ENCODE measurements around the gene PRDM16. TPM values are rescaled to one million over a fixed set of nuclear protein-coding genes. Genes with fewer than 3 reads are reported as not detected.

The PRDM16 gene
- total RNA-seq, 2 donors from 2014 or later = 0.79 to 6.1 TPM

DNA sequence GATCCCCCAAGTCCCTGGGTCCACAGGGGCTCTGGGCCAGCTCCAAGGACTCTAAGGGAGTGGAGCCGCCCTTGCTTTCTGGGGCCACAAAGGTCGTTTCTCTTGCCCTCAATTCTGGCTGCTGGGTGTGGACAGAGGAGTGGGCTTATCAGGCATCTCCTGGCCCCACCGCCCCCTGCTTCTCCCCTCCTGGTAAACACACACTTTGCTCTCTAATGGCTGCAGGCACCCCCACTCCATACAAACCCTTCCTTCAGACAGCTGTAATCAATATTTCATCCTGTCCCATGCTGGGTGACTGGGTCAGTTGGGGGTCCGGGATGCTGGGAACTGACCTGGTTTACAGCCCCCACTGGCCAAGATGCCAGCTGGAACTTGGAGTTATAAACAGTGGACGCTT lies 67.5 kb downstream of the PRDM16 start:
- H3K4me1 ChIP-seq = no peaks in the 10 kb centered on the region
- H3K4me3 ChIP-seq = no peak overlapping the region
- H3K27ac ChIP-seq = no peak overlapping the region
- H3K9me3 ChIP-seq = no peaks in the 10 kb centered on the region
- TF ChIP-seq, protein P1, sequence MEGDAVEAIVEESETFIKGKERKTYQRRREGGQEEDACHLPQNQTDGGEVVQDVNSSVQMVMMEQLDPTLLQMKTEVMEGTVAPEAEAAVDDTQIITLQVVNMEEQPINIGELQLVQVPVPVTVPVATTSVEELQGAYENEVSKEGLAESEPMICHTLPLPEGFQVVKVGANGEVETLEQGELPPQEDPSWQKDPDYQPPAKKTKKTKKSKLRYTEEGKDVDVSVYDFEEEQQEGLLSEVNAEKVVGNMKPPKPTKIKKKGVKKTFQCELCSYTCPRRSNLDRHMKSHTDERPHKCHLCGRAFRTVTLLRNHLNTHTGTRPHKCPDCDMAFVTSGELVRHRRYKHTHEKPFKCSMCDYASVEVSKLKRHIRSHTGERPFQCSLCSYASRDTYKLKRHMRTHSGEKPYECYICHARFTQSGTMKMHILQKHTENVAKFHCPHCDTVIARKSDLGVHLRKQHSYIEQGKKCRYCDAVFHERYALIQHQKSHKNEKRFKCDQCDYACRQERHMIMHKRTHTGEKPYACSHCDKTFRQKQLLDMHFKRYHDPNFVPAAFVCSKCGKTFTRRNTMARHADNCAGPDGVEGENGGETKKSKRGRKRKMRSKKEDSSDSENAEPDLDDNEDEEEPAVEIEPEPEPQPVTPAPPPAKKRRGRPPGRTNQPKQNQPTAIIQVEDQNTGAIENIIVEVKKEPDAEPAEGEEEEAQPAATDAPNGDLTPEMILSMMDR (IDR thresholded peaks at IDR 0.05) = no peak
- intact Hi-C loops (cut with DNase I) = no loop called here
- no peaks in the 10 kb centered on the region for H3K27me3 ChIP-seq
- no peaks in the 10 kb centered on the region for H3K36me3 ChIP-seq
- no peak for DNase-seq
- H3K9ac ChIP-seq (ENCODE audit: low read depth in 2 of 2, low read length in 2 of 2) = no peak overlapping the region

DNA sequence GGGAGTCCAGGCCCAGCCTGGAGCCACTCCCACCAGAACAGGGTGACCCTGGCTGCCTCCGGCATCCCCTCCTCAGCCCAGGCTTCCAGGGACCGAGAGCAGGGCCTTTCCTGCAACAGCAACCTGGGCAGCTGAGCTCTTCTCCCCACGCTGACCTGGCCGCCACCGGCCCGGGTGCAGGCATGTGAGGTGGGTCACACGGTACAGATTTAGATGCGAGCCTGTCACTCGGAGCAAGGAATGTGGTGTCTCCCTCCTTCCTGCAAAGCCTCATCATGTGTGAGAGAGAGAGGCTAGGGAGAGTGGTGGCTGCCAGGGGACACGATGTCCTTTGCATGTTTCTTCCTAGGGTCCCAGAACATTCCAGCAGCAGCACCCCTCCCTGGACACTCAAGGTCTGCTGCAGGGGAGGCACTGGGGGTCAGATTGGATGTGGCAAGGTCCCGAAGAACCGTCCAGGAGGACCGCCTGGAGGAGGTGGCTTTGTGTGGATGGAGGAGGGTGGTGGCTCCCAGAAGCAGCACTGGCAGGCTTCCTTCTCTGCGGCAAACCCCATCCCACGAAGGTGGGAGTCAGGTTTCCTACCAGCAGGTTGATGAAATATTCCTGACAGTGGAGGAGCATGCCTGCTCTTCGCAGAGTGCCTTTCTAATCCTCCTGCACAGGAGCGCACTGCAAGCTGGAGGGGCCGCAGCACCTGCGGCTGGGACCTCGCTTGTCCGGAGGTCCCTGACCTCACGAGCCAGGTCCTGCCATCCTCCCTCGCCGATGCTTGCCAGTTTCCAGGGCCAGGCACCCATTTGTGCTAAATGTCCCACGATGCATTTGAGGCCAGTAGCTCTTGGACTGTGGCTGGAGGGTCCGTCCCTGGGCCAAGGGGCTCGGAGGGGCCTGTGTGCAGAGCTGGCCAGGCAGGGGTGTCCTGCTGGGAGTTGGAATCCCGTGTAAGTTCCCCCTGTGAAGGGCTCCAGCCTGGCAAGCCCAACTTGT lies 68.4 kb downstream of the PRDM16 start:
- no peak overlapping the region for H3K9ac ChIP-seq (ENCODE audit: low read depth in 2 of 2, low read length in 2 of 2)
- intact Hi-C loops (cut with DNase I) = no loop called here
- no peak for DNase-seq
- H3K4me1 ChIP-seq = no peaks in the 10 kb centered on the region
- H3K27me3 ChIP-seq = no peaks in the 10 kb centered on the region
- H3K27ac ChIP-seq = no peak overlapping the region
- H3K36me3 ChIP-seq = no peaks in the 10 kb centered on the region
- H3K4me3 ChIP-seq = no peak overlapping the region
- no peaks in the 10 kb centered on the region for H3K9me3 ChIP-seq
- TF ChIP-seq, protein P1 (IDR thresholded peaks at IDR 0.05) = no peak

DNA sequence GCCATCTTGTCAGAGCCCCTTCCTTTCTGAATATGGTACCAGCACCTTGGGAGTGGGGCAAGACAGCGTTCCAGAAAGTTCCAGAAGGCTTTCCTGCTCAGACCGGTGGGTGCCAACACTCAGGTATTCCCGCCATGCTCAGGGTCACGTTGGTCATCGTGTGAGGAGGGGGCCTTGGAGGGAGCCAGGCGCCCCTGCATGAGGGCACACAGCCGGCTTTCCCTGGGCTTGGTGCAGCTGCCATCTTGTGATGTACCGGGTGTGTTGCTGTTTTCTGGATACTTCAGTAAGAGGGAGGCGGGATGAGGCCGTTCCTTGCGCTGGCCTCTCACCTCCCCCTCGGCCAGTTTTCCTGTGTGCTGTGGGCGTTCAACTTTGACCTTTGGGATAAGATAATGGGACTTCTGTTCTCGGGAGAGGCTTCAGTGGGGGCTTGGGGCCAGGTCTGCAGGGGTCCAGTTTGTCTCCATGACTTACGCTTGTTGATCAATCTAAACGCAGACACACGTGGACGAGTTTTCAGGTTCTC lies 69.7 kb downstream of the PRDM16 start:
- Histone ChIP-seq H3K4me3 (no peak overlapping the region), H3K27ac (no peak overlapping the region), H3K9ac (ENCODE audit: low read depth in 2 of 2, low read length in 2 of 2) (no peak overlapping the region), H3K36me3 (no peaks in the 10 kb centered on the region), H3K9me3 (no peaks in the 10 kb centered on the region), H3K27me3 (no peaks in the 10 kb centered on the region), H3K4me1 (no peaks in the 10 kb centered on the region)
- intact Hi-C loops (cut with DNase I) = no loop called here
- TF ChIP-seq, protein P1 (IDR thresholded peaks at IDR 0.05) = no peak
- no peak for DNase-seq

DNA sequence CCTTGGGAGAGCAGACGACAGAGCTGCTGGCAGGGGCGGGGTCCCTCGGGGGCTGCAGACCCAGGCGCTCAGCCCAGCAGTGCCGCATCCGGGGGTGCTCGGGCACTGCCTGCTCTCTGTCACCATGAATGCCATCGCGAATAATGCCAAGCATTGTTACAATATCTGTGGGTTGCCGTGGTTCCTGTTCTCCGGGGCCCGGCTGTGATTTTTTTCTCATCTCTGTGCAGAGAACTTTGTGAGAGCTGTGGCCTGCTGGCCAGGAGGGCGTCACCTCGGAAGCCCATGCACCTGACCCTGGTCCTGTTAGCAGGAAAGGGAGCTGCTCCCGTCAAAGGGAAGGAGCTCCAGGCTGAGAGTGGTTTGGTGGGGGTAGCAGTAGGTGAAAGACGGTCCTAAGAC lies 70.4 kb downstream of the PRDM16 start:
- no peak for DNase-seq
- intact Hi-C loops (cut with DNase I) = no loop called here
- no peaks in the 10 kb centered on the region for H3K36me3 ChIP-seq
- no peaks in the 10 kb centered on the region for H3K4me1 ChIP-seq
- no peak overlapping the region for H3K4me3 ChIP-seq
- no peak overlapping the region for H3K27ac ChIP-seq
- TF ChIP-seq, protein P1 (IDR thresholded peaks at IDR 0.05) = no peak
- H3K27me3 ChIP-seq = no peaks in the 10 kb centered on the region
- H3K9ac ChIP-seq (ENCODE audit: low read depth in 2 of 2, low read length in 2 of 2) = no peak overlapping the region
- no peaks in the 10 kb centered on the region for H3K9me3 ChIP-seq

DNA sequence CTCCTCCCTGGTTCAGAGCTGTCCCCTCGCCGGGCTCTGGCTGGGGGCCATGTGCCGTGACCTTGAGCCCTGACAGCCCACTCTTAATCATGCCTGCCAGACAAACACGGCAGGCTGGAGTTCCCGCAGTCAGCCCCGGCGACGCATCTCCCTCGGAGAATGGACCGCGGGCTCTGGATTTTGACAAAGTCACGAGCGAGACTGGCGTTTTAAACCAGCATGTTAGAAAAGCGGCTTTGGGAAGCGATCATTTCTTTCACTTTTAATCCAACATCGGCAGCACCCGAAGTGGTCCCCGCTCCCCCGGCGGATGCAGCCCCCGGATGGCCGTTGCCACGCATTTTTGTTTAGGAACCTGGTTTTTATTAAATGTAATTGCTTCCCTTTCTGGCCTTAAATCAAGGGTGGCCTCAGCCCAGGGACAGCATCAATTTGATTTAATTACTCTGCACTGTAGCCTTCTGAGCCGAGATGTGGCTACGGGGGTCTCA lies 70.9 kb downstream of the PRDM16 start:
- no peak overlapping the region for H3K9ac ChIP-seq (ENCODE audit: low read depth in 2 of 2, low read length in 2 of 2)
- intact Hi-C loops (cut with DNase I) = no loop called here
- no peak for DNase-seq
- no peaks in the 10 kb centered on the region for H3K4me1 ChIP-seq
- TF ChIP-seq, protein P1 (IDR thresholded peaks at IDR 0.05) = no peak
- no peak overlapping the region for H3K27ac ChIP-seq
- H3K4me3 ChIP-seq = no peak overlapping the region
- no peaks in the 10 kb centered on the region for H3K27me3 ChIP-seq
- H3K36me3 ChIP-seq = no peaks in the 10 kb centered on the region
- no peaks in the 10 kb centered on the region for H3K9me3 ChIP-seq

All from colonic mucosa (tissue), 4 donors.